A673 (cell line): ENCODE results near the gene LCA5.

Experiments
- EZH2 ChIP-seq: fragments of 200-600 bp; sonication (generic); IDR thresholded peaks from 2 replicates; pipeline ENCODE4 v1.6.1; 2017; ENCODE audit warnings: borderline replicate concordance, low read depth, mild to moderate bottlenecking, mixed read lengths, antibody characterized with exemption, low read length; ENCODE audit not compliant: poor library complexity, severe bottlenecking
- TF ChIP-seq, protein P1 (sequence below): fragments of 300-800, 200-600 bp; sonication (generic); conservative IDR thresholded peaks from 2 replicates; pipeline ENCODE4 v1.5.1; 2017; ENCODE audit warnings: low read depth, mild to moderate bottlenecking, antibody characterized with exemption, low read length, moderate library complexity, mixed read lengths

- TF ChIP-seq EZH2: no peak
- TF ChIP-seq, protein P1, sequence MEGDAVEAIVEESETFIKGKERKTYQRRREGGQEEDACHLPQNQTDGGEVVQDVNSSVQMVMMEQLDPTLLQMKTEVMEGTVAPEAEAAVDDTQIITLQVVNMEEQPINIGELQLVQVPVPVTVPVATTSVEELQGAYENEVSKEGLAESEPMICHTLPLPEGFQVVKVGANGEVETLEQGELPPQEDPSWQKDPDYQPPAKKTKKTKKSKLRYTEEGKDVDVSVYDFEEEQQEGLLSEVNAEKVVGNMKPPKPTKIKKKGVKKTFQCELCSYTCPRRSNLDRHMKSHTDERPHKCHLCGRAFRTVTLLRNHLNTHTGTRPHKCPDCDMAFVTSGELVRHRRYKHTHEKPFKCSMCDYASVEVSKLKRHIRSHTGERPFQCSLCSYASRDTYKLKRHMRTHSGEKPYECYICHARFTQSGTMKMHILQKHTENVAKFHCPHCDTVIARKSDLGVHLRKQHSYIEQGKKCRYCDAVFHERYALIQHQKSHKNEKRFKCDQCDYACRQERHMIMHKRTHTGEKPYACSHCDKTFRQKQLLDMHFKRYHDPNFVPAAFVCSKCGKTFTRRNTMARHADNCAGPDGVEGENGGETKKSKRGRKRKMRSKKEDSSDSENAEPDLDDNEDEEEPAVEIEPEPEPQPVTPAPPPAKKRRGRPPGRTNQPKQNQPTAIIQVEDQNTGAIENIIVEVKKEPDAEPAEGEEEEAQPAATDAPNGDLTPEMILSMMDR: no peak
These were observed 47.1 kb upstream of the LCA5 start for GRCh38 chr6:79584332-79584731.
